ENCODE results near the gene PHC2.
"Not testable (repeated sequence)": the region's sequence is repeated elsewhere in the genome, so short reads cannot be mapped to it uniquely, and the experiment has no call there.

PHC2 gene

DNA sequence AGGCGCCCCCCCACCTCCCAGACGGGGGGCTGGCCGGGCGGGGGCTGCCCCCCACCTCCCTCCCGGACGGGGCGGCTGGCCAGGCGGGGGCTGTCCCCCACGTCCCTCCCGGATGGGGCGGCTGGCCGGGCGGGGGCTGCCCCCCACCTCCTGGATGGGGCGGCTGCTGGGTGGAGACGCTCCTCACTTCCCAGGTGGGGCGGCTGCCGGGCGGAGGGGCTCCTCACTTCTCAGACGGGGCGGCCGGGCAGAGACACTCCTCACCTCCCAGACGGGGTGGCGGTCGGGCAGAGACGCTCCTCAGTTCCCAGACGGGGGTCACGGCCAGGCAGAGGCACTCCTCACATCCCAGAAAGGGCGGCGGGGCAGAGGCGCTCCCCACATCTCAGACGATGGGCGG is 121.5 kb downstream of the PHC2 start:
- DNase-seq = not testable (repeated sequence)

DNA sequence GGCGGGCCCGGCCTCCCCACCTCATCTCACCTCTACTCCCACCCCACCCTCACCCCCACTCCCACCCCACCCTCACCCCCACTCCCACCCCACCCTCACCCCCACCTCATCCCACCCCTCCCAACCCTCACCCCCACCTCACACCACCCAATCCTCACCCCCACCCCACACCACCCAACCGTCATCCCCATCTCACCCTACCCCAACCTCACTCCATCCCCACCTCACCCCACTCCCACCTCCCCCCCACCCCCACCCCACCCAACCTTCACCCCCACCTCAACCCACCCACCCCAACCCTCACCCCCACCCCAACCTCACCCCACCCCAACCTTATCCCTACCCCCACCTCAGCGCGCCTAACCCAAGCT is 123.4 kb downstream of the PHC2 start:
- no peak for DNase-seq

DNA sequence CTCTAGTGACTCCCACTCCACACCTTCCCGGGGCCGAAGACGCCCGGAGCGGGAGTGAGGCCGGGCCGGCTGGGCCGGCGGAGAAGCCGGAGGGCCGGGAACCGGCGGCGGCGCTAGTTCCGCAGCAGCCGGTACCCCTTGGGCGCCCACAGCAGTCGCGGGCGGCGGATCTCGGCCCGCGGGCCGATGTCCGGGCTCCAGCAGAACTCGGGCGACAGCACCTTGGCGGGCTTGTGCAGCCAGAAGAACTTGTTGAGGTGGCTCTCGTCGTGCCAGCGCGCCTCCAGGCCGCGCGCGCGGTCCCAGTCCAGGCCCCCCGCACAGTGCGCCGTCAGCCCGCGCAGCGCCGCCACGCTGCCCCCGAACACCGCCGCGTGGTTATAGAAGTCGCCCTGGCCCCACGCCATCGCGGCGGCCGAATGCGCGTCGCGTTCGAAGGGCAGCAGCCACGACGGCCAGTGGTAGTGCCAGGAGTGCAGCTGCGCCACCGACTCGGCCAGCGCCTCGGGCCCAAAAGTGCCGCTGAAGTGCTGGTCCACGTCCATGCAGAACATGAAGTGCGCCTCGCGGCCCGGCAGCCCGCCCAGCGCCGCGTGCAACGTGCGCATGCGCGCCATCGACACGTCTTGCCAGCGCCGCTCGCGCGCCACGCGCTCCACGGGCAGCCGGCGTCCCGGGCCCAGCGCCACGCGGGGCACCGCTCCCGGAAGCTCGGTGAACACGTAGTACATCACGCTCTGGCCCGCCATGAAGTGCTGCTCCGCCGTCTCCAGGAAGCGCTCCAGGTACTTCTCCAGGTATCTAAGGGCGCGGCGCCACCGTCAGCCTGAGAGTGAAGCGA is 124.0 kb downstream of the PHC2 start:
- no peak for DNase-seq

DNA sequence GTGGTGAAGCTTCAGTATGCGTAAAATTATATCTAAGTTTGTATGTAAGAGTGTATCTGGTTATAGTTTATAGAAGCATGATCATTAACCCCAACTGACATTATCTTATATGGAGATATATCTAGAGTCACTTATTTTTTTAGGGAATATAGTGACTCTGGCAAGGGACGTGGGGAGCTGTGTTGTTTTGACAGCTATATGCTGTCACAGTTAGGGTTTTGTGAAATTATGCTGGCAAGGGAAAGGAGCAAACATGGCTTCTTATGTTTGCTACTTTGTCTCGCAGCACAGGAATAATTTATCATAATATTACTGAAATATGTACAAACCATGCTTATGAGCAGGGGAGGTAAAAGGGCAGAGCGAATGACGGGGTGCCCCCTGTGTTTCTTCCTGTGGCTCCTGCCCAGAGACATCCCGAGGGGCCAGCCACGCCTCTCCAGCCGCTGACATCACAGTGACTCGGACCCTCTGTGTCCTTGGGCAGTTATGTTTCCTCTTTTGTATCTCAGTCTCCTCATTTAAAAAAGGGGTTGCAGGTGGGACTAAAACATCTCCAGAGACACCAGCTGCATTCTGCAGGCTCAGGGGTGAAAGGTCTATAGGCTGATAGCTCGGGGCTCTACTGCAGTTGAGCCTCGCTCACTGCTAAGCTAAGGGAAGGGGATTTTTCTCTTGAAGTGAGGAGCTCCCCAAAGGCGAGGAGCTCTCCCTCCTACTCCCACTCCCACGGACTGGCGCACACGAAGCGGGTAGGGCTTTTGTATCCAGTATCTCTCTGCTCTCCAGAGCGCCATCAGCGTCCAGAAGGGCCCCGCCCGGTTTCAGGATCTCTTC is 124.9 kb downstream of the PHC2 start:
- DNase-seq = no peak

DNA sequence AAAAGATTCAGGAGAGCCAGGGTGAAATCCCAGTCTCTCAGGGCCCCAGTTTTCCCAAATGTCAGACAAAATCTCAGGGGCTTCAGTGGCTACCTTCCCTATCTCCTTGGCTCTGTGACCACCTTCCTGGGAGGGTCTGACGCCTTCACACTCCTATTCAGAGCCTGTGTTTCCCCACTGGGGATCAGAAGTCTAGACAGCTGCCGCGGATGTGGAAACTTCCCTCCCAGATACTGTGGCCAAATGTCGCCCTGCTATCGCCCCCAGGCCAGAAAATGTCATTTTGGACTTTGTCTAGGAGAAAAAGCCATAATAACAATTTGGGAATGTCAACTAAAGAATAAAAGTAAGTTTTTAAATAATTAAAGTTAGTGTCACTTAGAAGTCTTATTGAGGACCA is 125.9 kb downstream of the PHC2 start:
- no peak for DNase-seq

DNA sequence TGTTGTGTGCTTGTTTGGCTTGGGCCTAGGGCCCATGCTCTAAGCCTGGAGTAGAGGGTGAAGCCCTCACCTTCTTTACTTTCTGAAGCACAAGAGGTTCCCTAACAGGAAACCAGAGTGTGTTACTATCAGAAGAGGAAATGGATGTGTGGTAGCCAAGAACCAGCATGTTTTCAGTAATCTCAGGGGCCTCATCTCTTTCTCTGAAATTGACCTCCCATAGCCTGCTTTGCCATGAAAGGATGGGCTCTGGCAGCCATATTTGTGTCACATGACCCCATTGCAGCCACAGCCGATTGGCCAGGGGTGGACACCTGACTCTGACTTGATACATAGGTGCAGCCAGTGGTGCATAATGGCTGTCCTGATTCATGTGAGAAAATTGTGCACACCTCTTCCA is 128.6 kb downstream of the PHC2 start:
- DNase-seq = no peak

DNA sequence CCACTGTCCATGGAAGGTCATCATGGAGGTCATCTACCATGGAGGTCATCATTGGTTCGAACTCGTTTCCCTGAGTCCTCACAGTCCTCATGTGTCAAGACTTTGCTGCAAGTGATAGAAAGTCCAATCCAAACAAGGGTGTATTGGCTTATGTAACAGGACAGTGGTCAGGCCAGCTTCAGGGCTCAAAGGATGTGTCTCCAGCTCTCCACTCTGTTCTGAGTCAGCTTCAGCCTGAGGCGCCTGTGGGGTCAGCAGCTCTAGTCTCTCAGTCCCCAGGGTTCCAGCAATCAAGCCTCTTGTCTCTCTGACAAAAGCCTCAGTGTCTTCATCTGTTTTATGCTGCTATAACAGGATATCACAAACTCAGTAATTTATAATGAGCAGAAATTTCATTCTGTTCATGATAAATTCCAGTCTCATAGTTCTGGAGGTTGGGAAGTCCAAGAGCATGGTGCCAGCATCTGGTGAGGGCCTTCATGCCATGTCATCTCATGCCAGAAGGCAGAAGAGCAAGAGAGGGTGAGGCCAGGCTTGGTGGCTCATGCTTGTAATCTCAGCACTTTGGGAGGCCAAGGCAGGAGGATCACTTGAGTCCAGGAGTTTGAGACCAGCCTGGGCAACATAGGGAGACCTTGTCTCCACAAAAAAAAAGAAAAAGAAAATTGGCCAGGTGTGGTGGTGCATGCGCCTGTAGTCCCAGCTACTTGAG is 129.5 kb downstream of the PHC2 start:
- DNase-seq = no peak

DNA sequence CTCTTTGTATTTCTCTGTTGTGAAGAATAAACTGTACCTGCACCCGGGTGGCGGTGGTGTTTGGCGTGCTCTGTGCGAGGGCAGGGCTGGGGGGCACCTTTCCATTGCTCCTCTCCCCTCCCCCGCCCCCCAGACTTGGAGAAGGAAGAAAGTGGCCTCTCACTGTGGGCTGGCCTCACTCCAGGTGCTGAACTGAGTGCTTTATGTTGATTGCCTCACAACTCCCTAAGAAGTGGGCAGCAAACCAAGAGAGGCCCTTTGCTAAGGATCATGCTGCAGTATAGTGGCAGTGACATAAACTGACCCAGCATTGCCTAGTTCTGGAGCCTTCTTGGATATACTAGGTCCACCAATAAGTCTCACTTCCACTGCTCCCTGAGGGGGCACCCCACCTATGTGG is 130.2 kb downstream of the PHC2 start:
- no peak for DNase-seq

DNA sequence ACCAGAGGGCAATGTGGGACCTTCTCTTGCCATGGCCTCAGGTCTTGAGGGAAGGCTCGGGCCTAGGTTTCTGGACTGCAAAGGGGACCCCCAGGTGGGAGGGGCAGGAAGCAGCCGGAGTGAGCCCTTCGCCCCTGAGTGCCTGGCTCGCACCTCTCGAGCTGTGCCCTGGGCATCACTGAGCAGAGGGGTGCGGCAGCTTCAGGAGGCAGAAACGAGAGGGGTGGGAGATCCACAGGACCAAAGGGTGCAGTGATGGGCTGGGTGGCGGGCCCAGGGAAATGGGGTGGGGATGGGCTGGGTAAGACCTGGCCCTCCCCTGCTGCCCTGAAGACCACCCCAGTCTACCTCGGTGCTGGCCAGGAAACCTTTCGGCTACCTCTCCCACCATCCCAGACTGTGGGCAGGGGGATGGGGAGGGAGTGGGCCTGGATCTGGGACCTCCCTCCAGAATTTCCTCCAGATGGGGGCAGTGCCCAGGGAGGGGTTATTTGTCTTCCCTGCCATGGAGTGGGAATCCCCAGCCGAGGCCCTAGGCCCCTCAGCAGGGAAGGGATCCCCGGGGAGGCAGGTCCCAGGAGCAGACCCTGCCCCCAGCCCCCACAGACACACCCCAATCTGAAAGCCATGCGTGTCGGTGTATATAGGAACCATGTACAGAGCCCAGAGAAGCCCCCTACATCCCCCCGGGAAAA is 131.3 kb downstream of the PHC2 start:
- DNase-seq = no peak

DNA sequence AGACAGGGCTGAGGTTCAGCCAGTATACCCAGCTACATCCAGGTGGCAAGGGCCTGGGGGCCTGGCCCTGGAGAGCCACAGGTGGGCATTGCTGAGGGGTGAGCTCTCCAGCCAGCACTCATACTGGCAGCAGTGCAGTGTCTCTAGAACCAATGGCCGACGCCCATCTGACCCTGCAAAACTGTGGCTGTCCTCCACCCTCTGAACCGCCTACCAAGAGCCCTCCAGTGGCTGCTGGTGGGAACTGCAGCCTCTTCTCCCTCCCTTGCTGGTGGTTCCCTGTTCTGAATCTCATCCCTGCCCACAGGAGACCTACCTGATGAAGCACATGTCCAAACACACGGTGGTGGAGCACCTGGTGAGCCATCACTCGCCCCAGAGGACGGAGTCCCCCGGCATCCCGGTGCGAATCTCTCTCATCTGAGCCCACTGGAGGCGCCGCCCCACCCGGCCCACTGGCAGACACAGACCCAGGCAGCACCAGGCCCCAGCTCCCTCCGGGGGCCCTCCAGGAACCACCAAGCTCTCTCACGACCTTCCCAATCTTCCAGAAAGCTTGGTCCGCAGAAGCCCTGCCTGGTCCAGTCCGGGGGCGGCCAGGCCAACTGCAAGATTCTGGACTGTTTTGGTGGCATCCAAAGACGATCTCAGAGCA is 132.1 kb downstream of the PHC2 start:
- peak; percentile 34 for DNase-seq

DNA sequence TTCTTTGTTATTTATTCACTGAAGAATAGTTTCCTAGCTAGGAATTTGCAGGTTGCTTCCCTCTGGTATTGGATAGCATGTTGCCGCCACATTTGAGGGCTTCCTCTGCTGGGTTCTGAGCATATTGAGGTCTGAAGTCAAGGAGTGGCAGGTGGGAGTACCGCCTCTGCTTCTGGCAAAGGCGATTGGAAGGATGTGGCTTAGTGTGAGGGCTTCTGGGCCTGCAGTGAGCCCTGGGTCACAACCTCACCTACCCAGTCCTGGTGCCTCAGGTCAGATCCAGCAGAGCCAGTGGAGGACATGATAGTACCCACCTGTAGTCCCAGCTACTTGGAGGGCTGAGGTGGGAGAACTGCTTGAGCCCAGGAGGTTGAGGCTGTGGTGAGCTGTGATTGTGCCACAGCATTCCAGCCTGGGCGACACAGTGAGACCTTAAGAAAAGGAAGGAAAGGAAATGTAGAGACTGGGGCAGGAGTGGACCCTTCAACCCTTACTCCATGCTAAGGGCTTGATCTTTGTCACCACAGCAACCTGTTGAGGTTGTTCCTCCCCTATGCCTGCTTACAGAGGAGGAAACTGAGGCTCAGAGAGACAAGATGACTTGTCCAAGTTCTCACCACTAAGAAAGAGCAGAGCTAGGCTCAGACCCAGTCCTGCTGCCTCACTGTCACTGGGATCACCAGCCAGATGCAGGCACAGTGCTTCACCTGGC is 132.8 kb downstream of the PHC2 start:
- DNase-seq = no peak

DNA sequence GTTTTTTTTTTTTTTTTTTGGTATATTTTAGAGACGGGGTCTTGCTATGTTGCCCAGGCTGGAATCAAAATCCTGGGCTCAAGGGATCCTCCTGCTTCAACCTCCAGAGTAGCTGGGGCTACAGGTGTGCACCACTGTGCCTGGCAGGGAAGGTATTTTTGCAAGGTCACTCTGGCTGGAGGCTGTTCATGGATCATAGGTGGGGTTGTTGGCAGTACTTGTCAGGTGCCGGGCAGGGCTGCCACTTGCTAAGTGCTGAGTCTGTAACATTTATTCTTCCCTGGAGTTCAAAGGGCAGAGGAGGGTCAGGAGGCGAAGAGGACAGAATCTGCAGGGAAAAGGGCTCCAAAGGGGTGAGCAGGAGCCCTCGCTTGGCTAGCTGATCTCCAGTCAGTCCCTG is 134.1 kb downstream of the PHC2 start:
- no peak for DNase-seq

DNA sequence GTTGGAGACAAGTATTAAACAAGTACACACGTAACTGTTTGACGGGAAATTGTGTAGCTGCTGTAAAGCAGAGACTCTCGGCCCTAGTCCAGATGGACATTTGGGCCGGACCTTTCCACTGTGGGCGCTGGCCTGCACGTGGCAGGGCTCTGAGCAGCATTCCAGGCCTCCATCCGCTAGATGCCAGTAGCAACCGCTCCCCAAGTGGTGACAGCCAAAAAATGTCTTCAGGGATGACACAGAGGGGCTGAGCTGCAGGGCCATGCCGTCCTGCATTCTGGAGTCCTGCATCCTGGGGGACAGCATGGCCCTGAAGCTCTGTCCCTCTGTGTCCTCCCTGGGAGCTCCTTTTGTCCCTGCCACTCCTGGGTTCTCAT is 134.8 kb downstream of the PHC2 start:
- no peak for DNase-seq

DNA sequence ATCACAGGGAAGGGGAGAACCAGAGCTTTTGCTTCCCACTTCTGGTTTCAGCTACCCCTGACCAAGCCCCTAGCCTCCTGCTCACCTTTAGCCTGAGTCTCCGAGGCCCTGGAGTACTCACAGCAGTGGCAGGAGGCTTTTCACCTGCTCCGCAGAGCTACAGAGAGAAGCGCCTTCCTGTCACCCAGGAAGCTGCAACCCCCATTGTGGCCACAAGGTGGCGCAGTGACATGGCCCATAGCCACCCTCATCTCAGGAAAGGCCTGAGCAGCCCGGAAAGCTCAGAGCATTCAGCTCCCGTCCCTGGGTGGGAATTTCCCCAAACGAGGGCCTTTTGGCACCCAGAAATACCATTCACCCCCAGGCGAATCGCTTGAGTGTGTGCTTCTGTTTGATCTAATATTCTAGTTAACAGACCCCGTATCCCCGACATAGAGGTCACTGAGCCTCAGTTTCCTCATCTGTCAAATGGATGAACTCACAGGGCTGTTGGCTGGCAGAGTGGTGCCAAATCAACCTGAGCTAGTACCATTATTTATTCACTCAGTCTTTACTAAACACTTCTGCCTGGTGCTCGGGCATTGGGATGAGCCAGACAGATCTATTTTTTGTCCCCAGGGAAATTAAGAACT is 135.3 kb downstream of the PHC2 start:
- DNase-seq = peak; percentile 34

DNA sequence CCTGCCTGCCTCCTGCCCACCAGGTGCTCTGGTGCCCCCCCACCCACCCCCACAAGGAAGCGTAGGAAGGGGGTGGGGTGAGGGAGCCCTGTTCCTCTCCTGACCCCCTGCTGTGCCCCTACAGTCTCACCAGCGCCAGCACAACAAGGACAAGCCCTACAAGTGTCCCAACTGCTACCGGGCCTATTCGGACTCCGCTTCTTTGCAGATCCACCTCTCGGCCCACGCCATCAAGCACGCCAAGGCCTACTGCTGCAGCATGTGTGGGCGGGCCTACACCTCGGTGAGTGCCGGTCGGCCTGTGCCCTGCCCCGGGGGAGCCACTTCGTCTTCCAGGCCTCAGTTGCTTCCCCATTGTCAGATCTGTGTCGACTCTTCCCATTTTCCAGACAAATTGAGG is 135.9 kb downstream of the PHC2 start:
- no peak for DNase-seq

DNA sequence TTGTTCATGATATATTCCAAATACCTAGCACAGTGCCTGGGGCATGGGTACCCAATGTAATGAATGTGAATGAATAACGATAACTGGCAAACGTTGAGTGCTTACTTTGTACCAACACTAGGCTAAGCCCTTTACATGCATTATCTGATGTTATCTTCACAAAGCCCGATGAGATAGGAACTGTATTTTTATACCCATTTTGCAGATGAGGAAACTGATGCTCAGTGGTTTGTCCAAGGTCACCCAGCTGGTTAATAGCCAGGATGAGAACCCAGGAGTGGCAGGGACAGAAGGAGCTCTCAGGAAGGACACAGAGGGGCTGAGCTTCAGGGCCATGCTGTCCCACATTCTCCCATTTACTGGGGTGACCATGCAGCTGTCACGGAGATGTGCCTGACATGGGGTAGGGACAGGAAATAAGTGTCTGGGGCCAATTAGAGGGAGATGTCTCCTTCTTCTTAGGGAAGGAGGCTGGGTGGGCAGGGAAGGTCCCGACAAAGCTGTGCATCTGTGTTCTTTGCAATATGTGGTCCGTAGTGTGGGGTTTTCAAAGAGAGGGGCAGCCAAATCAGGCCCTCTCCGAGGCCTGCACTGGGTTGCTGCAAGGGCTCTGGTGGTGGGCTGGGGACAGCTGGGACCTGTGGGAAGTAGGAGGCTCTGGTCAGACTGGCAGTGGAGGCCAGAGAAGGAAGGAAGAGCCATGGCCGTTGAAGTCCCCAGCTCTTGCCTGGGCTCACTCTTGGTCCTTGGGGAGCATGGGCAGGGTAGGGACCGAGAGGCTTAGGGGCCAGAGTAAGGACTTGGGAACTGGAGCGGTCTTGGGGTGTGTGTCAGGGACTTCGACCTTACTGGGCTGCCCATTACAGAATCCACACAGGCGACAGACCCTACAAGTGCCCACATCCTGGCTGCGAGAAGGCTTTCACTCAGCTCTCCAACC is 136.6 kb downstream of the PHC2 start:
- no peak for DNase-seq

DNA sequence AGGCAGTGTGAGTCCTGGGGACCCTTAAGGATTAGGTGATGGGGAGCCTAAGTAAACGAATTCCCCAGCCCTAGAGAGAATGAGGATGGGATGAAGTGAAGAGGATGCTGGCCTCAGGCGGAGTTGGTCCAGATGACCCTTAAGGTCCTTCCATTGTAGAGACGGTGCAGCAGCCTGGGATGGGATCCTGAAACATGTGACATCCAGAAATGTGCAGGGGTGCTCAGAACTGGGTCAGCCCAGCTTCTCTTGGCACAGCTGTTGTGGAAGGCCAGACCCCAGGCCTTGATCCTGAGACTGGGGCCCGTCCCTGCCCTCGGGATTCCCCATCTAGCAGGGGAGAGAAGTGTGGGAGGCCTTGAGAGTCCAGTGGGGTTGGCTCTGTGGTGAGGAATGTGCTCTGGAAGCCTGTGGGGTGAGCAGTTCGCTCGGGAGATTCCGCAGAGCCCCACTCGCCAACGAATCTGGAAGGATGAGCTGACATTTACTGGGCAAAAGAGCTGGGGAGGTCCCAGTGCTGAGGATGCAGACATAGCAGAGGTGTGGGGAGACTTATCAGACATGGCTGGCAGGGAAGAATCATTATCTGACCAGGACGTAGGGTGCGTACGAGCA is 138.1 kb downstream of the PHC2 start:
- no peak for DNase-seq

DNA sequence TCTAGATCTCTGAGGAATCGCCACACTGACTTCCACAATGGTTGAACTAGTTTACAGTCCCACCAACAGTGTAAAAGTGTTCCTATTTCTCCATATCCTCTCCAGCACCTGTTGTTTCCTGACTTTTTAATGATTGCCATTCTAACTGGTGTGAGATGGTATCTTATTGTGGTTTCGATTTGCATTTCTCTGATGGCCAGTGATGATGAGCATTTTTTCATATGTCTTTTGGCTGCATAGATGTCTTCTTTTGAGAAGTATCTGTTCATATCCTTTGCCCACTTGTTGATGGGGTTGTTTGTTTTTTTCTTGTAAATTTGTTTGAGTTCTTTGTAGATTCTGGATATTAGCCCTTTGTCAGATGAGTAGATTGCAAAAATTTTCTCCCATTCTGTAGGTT is 140.3 kb downstream of the PHC2 start:
- DNase-seq = not testable (repeated sequence)

DNA sequence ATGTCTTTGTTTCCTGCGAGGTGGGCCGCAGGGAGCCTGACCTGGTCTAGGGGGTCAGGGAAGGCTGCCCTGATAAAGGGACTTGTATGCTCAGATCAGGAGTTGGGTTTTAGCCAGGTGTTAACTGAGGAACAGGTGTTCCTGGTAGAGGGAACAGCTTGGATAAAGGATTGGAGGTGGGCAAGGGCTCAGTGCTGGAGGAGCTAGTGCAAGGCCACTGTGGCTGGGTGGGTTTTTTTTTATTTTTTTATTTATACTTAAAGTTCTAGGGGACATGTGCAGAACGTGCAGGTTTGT is 141.1 kb downstream of the PHC2 start:
- DNase-seq = no peak

Data from NCI-H526 treated with DMSO at 0.1 percent for 48 hours (cell line).